SHP77 (cell line): Measurements from ENCODE around the gene AMOTL1.
A peak's percentile ranks its signal among the peaks of the same experiment; 100 is the strongest.

Experiments
- DNase-seq, 2 experiments: peaks; one replicate each; lab custom pipeline; 2025; lab: John Stamatoyannopoulos, UW

The AMOTL1 gene

GRCh38 chr11:94767701-94768601, at the start of gene AMOTL1:
TSS of gene AMOTL1 (plus strand) at chr11:94768356. CDS start at chr11:94768512, 156 bp downstream.
- no peak for DNase-seq

- no peak for DNase-seq
These were observed 48.3 kb upstream of the AMOTL1 start for GRCh38 chr11:94719876-94720275.

- no peak for DNase-seq
These were observed 46.4 kb upstream of the AMOTL1 start for GRCh38 chr11:94721565-94722292.

GRCh38 chr11:94722735-94723134, 45.4 kb upstream of the AMOTL1 start:
- DNase-seq, result no peak

GRCh38 chr11:94725097-94725496, 43.1 kb upstream of the AMOTL1 start:
- DNase-seq, result no peak

GRCh38 chr11:94727819-94728218, 40.3 kb upstream of the AMOTL1 start:
- no peak for DNase-seq

- no peak for DNase-seq
These were observed 39.6 kb upstream of the AMOTL1 start for GRCh38 chr11:94728541-94728940.

GRCh38 chr11:94728966-94729751, 39.0 kb upstream of the AMOTL1 start:
- DNase-seq, result no peak

GRCh38 chr11:94730153-94730552, 38.0 kb upstream of the AMOTL1 start:
- DNase-seq, result no peak

- DNase-seq, result no peak
These were observed 36.1 kb upstream of the AMOTL1 start for GRCh38 chr11:94731880-94732601.

GRCh38 chr11:94732617-94733281, 35.4 kb upstream of the AMOTL1 start:
- DNase-seq, result peak in 1 of 2 experiments; percentile 14

- DNase-seq, result no peak
These were observed 33.4 kb upstream of the AMOTL1 start for GRCh38 chr11:94734563-94735275.

GRCh38 chr11:94735907-94736306, 32.2 kb upstream of the AMOTL1 start:
- no peak for DNase-seq

- no peak for DNase-seq
These were observed 31.0 kb upstream of the AMOTL1 start for GRCh38 chr11:94737171-94737611.

- no peak for DNase-seq
These were observed 29.4 kb upstream of the AMOTL1 start for GRCh38 chr11:94738746-94739145.

- DNase-seq, result no peak
These were observed 28.8 kb upstream of the AMOTL1 start for GRCh38 chr11:94739331-94739730.

GRCh38 chr11:94740083-94741021, 27.8 kb upstream of the AMOTL1 start:
- no peak for DNase-seq

GRCh38 chr11:94741022-94741679, 27.0 kb upstream of the AMOTL1 start:
- DNase-seq, result no peak

- no peak for DNase-seq
These were observed 25.5 kb upstream of the AMOTL1 start for GRCh38 chr11:94742665-94743064.
